Uterus (tissue), 4 donors: ENCODE data around the gene TMEM80. TPM values are rescaled to one million over a fixed set of nuclear protein-coding genes. Genes with fewer than 3 reads are reported as not detected.

Source experiments
- DNase-seq, 2 donors: peaks; one replicate each; pipeline ENCODE4 v3.0.0-alpha.2; 2019 to 2020
- H3K27ac ChIP-seq, 2 donors: fragments of 200-600 bp; sonication (generic); 1 replicate in 1 of 2; 2 replicates in 1 of 2; pipeline ENCODE4 v1.5.1; 2016 to 2018
- H3K27me3 ChIP-seq, 2 donors: fragments of 200-600 bp; sonication (generic); one replicate each; pipeline ENCODE4 v1.5.1; 2018 to 2019; ENCODE audit warnings: control low read depth in 1 of 2
- H3K36me3 ChIP-seq, 2 donors: fragments of 200-600 bp; sonication (generic); one replicate each; pipeline ENCODE4 v1.5.1; 2019; ENCODE audit warnings: control low read depth in 1 of 2
- H3K4me1 ChIP-seq, 2 donors: fragments of 200-600 bp; sonication (generic); one replicate each; pipeline ENCODE4 v1.5.1; 2018 to 2019; ENCODE audit warnings: control low read depth in 1 of 2
- H3K4me3 ChIP-seq, 2 donors: fragments of 200-600 bp; sonication (generic); 1 replicate in 1 of 2; 2 replicates in 1 of 2; pipeline ENCODE4 v1.5.1; 2018 to 2019; ENCODE audit warnings: mild to moderate bottlenecking in 1 of 2
- H3K9me3 ChIP-seq, 2 donors: fragments of 200-600 bp; sonication (generic); one replicate each; pipeline ENCODE4 v1.5.1; 2019; ENCODE audit warnings: control low read depth in 1 of 2
- POLR2A ChIP-seq, 2 donors: fragments of 450-650 bp; IDR thresholded peaks; one replicate each; pipeline ENCODE4 v1.6.1; 2016; ENCODE audit warnings: antibody characterized with exemption in 2 of 2, mild to moderate bottlenecking in 1 of 2, moderate library complexity in 1 of 2
- intact Hi-C: fragments of 100-400 bp; cut with DNase I; formaldehyde crosslinking; loops from one replicate; pipeline ENCODE4 v1.15.1; 2023; ENCODE audit warnings: low total_unique reads
- total RNA-seq, 4 donors: library from RNA; depleted of rRNA in 3 of 4; stranded (reverse); fragments of >200 nt in 3 of 4; gene quantifications; one replicate each; pipeline versions ENCODE4 v1.1.0 to v1.2.4, GENCODE V29; 2014 to 2023
- TF ChIP-seq, protein P1 (sequence below), 4 experiments: fragments of 200-600 bp in 2 of 4; fragments of 450-650 bp in 2 of 4; sonication (generic) in 2 of 4; IDR thresholded peaks; one replicate each; pipeline ENCODE4 v1.5.1; 2016 to 2019; ENCODE audit warnings: antibody characterized with exemption in 4 of 4, mild to moderate bottlenecking in 2 of 4, moderate library complexity in 1 of 4
- donor health status: DM: yes; HTN: yes; CAD: no.

TMEM80 gene
- total RNA-seq, 4 donors from 2014 or later, result 2.6 to 35.3 (median 8.1) TPM

- no peak for DNase-seq
- Histone ChIP-seq H3K36me3 (no peaks in the 10 kb centered on the region), H3K9me3 (no peaks in the 10 kb centered on the region), H3K27me3 (no peaks in the 10 kb centered on the region), H3K4me1 (no peaks in the 10 kb centered on the region), H3K4me3 (no peak overlapping the region), H3K27ac (no peak overlapping the region)
- TF ChIP-seq POLR2A (IDR thresholded peaks at IDR 0.05), result no peak
- TF ChIP-seq, protein P1, sequence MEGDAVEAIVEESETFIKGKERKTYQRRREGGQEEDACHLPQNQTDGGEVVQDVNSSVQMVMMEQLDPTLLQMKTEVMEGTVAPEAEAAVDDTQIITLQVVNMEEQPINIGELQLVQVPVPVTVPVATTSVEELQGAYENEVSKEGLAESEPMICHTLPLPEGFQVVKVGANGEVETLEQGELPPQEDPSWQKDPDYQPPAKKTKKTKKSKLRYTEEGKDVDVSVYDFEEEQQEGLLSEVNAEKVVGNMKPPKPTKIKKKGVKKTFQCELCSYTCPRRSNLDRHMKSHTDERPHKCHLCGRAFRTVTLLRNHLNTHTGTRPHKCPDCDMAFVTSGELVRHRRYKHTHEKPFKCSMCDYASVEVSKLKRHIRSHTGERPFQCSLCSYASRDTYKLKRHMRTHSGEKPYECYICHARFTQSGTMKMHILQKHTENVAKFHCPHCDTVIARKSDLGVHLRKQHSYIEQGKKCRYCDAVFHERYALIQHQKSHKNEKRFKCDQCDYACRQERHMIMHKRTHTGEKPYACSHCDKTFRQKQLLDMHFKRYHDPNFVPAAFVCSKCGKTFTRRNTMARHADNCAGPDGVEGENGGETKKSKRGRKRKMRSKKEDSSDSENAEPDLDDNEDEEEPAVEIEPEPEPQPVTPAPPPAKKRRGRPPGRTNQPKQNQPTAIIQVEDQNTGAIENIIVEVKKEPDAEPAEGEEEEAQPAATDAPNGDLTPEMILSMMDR (IDR thresholded peaks at IDR 0.05), result no peak
- intact Hi-C loops, result no loop called here
Measured at GRCh38 chr11:680476-680875, 15.1 kb upstream of the TMEM80 start.

DNA sequence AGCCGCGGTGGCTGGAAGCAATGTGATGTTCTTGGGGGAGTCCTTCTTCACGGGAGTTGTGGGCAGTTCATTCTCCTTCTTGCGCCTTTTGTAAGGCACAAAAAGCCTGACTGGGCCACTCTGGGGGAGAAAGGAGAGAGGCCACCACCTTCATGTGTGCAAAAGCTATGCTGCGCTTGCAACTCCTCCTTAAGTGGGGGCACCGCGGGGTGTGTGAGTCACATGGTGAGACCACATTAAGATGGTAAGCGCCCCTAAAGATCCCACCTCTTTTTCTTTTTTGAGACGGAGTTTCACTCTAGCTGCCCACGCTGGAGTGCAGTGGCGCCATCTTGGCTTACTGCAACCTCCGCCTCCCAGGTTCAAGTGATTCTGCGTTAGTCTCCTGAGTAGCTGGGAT lies 14.6 kb upstream of the TMEM80 start:
- H3K4me1 ChIP-seq, result no peaks in the 10 kb centered on the region
- H3K27me3 ChIP-seq, result no peaks in the 10 kb centered on the region
- intact Hi-C loops, result no loop called here
- DNase-seq, result no peak
- no peaks in the 10 kb centered on the region for H3K9me3 ChIP-seq
- no peak for TF ChIP-seq POLR2A (IDR thresholded peaks at IDR 0.05)
- TF ChIP-seq, protein P1 (IDR thresholded peaks at IDR 0.05), result no peak
- no peak overlapping the region for H3K27ac ChIP-seq
- no peak overlapping the region for H3K4me3 ChIP-seq
- no peaks in the 10 kb centered on the region for H3K36me3 ChIP-seq

DNA sequence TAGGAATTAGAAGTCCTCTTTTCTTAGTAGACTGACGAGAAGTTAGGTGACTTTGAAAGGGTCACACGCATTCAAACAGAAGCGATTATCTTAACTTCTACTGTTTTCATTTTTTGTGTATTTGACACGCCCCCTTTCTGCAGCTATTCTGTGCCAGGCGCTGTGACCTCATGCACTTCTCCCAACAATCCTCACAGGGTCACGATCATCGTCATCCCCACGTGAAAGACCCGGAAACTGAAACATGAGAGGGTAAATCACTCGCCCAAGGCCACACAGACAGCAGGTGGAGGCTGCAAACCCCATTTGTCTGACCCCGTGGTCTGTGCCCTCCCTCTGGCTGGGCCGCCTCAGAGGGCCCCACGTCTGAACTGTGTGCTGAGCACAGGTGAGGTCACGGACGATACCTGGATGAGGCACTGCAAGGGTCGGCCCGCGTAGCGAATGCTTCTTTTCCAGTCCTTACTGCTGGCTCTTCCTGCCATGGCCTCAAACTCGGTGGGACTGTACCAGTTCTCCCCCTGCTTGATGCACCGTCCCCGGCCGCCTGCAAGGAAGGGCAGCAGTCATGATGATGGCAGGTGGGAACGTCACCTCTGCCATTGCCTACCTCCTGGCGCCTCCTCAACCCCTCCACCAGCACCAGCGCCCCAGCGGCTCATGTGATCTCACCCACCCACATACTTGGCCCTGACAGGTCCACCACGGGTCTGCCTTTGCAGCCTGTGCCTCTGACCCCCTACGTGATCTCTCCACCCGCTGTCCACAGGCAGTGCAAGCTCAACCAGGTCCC lies 9.0 kb upstream of the TMEM80 start:
- no peaks in the 10 kb centered on the region for H3K36me3 ChIP-seq

GRCh38 chr11:687751-688150 lies 7.9 kb upstream of the TMEM80 start:
- Histone ChIP-seq H3K27ac (no peak overlapping the region), H3K4me3 (no peak overlapping the region)

More for the DNA sequence above, 9.0 kb upstream of the TMEM80 start:
- intact Hi-C loops, result no loop called here
- TF ChIP-seq POLR2A (IDR thresholded peaks at IDR 0.05), result no peak
- TF ChIP-seq, protein P1 (IDR thresholded peaks at IDR 0.05), result no peak
- no peaks in the 10 kb centered on the region for H3K27me3 ChIP-seq
- no peaks in the 10 kb centered on the region for H3K9me3 ChIP-seq
- no peak for DNase-seq
- H3K4me1 ChIP-seq, result no peaks in the 10 kb centered on the region
- no peak overlapping the region for H3K27ac ChIP-seq
- no peak overlapping the region for H3K4me3 ChIP-seq

DNA sequence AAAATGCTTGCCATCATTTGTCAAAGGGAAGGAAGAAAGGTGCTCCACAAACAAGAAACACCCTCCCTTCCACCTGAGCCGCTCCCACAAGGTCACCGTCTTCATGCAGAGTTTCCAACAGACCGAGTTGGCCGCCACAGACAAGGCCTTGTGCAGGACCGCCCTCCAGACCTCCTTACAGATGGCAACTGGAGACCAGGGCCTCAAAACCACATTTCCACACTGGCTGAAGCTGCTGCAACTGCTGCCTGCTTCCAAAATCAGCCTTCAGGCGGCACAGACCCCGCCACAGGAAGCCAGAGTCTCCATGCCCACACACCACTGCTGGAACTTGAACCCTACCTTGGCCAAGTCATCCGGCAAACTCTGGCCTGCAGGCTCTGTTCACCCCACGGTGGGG lies 6.9 kb upstream of the TMEM80 start:
- H3K27ac ChIP-seq, result no peak overlapping the region

More at GRCh38 chr11:687751-688150, 7.9 kb upstream of the TMEM80 start:
- H3K4me1 ChIP-seq, result no peaks in the 10 kb centered on the region
- TF ChIP-seq, protein P1 (IDR thresholded peaks at IDR 0.05), result no peak
- TF ChIP-seq POLR2A (IDR thresholded peaks at IDR 0.05), result no peak
- no peaks in the 10 kb centered on the region for H3K27me3 ChIP-seq
- H3K36me3 ChIP-seq, result no peaks in the 10 kb centered on the region
- intact Hi-C loops, result no loop called here
- no peaks in the 10 kb centered on the region for H3K9me3 ChIP-seq
- no peak for DNase-seq

More for the DNA sequence above, 6.9 kb upstream of the TMEM80 start:
- Histone ChIP-seq H3K4me1 (no peaks in the 10 kb centered on the region), H3K36me3 (no peaks in the 10 kb centered on the region), H3K9me3 (no peaks in the 10 kb centered on the region), H3K27me3 (no peaks in the 10 kb centered on the region), H3K4me3 (no peak overlapping the region)
- TF ChIP-seq, protein P1 (IDR thresholded peaks at IDR 0.05), result no peak
- no peak for TF ChIP-seq POLR2A (IDR thresholded peaks at IDR 0.05)
- intact Hi-C loops, result no loop called here
- DNase-seq, result no peak
